ENCODE data around the gene IPPK.

The IPPK gene

GRCh38 chr9:92650839-92651621 is 18.9 kb downstream of the IPPK start:
- Histone ChIP-seq H3K4me1 (ENCODE audit: control insufficient read depth, low read length) (peaks cover 12% of the 10 kb centered on the region), H4K20me1 (ENCODE audit: control insufficient read depth, insufficient read depth, low read depth, low read length) (no peaks in the 10 kb centered on the region), H3K9me3 (ENCODE audit: control insufficient read depth, insufficient read depth, low read length) (no peaks in the 10 kb centered on the region), H3K4me3 (ENCODE audit: low read length) (no peak overlapping the region), H3K9me2 (replicated peaks; ENCODE audit: control insufficient read depth, low read length) (no peaks in the 10 kb centered on the region), H3K79me2 (ENCODE audit: control insufficient read depth, low read length) (no peaks in the 10 kb centered on the region; the same call in 1 of the 2 replicates), H3K27ac (ENCODE audit: low read depth, low read length) (no peak overlapping the region), H3K36me3 (ENCODE audit: control insufficient read depth, low read length) (peaks cover 32% of the 10 kb centered on the region), H3K4me2 (ENCODE audit: low read length) (no peak overlapping the region), H3K27me3 (ENCODE audit: control insufficient read depth, low read length) (no peaks in the 10 kb centered on the region), H3F3A (ENCODE audit: control insufficient read depth, insufficient read depth) (no peaks in the 10 kb centered on the region)
- TF ChIP-seq EZH2phosphoT487 (IDR thresholded peaks at IDR 0.05; ENCODE audit: borderline replicate concordance, low read length) (no peak), CTCF (IDR thresholded peaks at IDR 0.05; ENCODE audit: low read depth, low read length, poor library complexity, severe bottlenecking) (no peak)

- Histone ChIP-seq H3K36me3 (ENCODE audit: control insufficient read depth, low read length) (peaks cover 35% of the 10 kb centered on the region), H3K4me2 (ENCODE audit: low read length) (no peak overlapping the region)
- TF ChIP-seq EZH2phosphoT487 (IDR thresholded peaks at IDR 0.05; ENCODE audit: borderline replicate concordance, low read length) = no peak
- no peak for TF ChIP-seq CTCF (IDR thresholded peaks at IDR 0.05; ENCODE audit: low read depth, low read length, poor library complexity, severe bottlenecking)
Observed at GRCh38 chr9:92650296-92650695, 19.6 kb downstream of the IPPK start.

GRCh38 chr9:92649007-92649406 is 20.9 kb downstream of the IPPK start:
- Histone ChIP-seq H3K27ac (ENCODE audit: low read depth, low read length) (no peak overlapping the region), H3K4me3 (ENCODE audit: low read length) (no peak overlapping the region)

More at GRCh38 chr9:92650296-92650695, 19.6 kb downstream of the IPPK start:
- H3F3A ChIP-seq (ENCODE audit: control insufficient read depth, insufficient read depth) = no peaks in the 10 kb centered on the region
- H3K27me3 ChIP-seq (ENCODE audit: control insufficient read depth, low read length) = no peaks in the 10 kb centered on the region
- peaks cover 12% of the 10 kb centered on the region for H3K4me1 ChIP-seq (ENCODE audit: control insufficient read depth, low read length)
- no peaks in the 10 kb centered on the region for H3K9me3 ChIP-seq (ENCODE audit: control insufficient read depth, insufficient read depth, low read length)
- no peak overlapping the region for H3K27ac ChIP-seq (ENCODE audit: low read depth, low read length)
- H3K79me2 ChIP-seq (ENCODE audit: control insufficient read depth, low read length) = no peaks in the 10 kb centered on the region; the same call in 1 of the 2 replicates
- no peaks in the 10 kb centered on the region for H4K20me1 ChIP-seq (ENCODE audit: control insufficient read depth, insufficient read depth, low read depth, low read length)
- H3K9me2 ChIP-seq (replicated peaks; ENCODE audit: control insufficient read depth, low read length) = no peaks in the 10 kb centered on the region
- H3K4me3 ChIP-seq (ENCODE audit: low read length) = no peak overlapping the region

More at GRCh38 chr9:92649007-92649406, 20.9 kb downstream of the IPPK start:
- Histone ChIP-seq H3K9me2 (replicated peaks; ENCODE audit: control insufficient read depth, low read length) (no peaks in the 10 kb centered on the region), H3K36me3 (ENCODE audit: control insufficient read depth, low read length) (peaks cover 42% of the 10 kb centered on the region), H3K27me3 (ENCODE audit: control insufficient read depth, low read length) (no peaks in the 10 kb centered on the region), H4K20me1 (ENCODE audit: control insufficient read depth, insufficient read depth, low read depth, low read length) (no peaks in the 10 kb centered on the region), H3K4me2 (ENCODE audit: low read length) (no peak overlapping the region), H3K79me2 (ENCODE audit: control insufficient read depth, low read length) (no peaks in the 10 kb centered on the region), H3K9me3 (ENCODE audit: control insufficient read depth, insufficient read depth, low read length) (no peaks in the 10 kb centered on the region), H3K4me1 (ENCODE audit: control insufficient read depth, low read length) (peaks cover under 1% of the 10 kb centered on the region; the same call in 1 of the 2 replicates), H3F3A (ENCODE audit: control insufficient read depth, insufficient read depth) (no peaks in the 10 kb centered on the region)
- TF ChIP-seq EZH2phosphoT487 (IDR thresholded peaks at IDR 0.05; ENCODE audit: borderline replicate concordance, low read length) = no peak
- TF ChIP-seq CTCF (IDR thresholded peaks at IDR 0.05; ENCODE audit: low read depth, low read length, poor library complexity, severe bottlenecking) = no peak

All from DOHH2 (cell line).